Right cardiac atrium (tissue), 5 donors: Measurements from ENCODE around the gene ZNF609. TPM values are rescaled to one million over a fixed set of nuclear protein-coding genes. Genes with fewer than 3 reads are reported as not detected.
A peak's percentile ranks its signal among the peaks of the same experiment; 100 is the strongest.

Experiments used
- ATAC-seq, 2 donors: fragments of 200-7000 bp; cut with Tn5 transposase; one replicate each; pipeline versions ENCODE4 v1.8.0 to v1.9.1; 2020; ENCODE audit warnings: moderate library complexity in 2 of 2, mild to moderate bottlenecking in 1 of 2
- DNase-seq, 3 donors: peaks; one replicate each; pipeline ENCODE4 v3.0.0-alpha.2; 2020
- H3K27ac ChIP-seq: one replicate; pipeline ENCODE4 v1.5.1; 2013; ENCODE audit warnings: mild to moderate bottlenecking, low read length, control low read depth, moderate library complexity
- H3K27me3 ChIP-seq: one replicate; pipeline ENCODE4 v1.6.1; 2013; ENCODE audit not compliant: control insufficient read depth, insufficient read depth
- H3K4me1 ChIP-seq: one replicate; pipeline ENCODE4 v1.6.1; 2013; ENCODE audit warnings: low read length; ENCODE audit not compliant: control insufficient read depth, insufficient read depth
- H3K4me3 ChIP-seq: one replicate; pipeline ENCODE4 v1.5.1; 2013; ENCODE audit warnings: low read length, control low read depth
- H3K9me3 ChIP-seq: one replicate; pipeline ENCODE4 v1.6.1; 2013; ENCODE audit warnings: low read length; ENCODE audit not compliant: control insufficient read depth
- WGBS: extraction: QIAGEN DNeasy Blood & Tissue Kit; methylation state at CpG from one replicate; pipeline ENCODE4 v1.1.7; 2013; 5-methylcytosine and 5-hydroxymethylcytosine counted together
- intact Hi-C, 4 donors: fragments of 100-400 bp; cut with DNase I; formaldehyde crosslinking; loops; one replicate each; pipeline versions ENCODE4 v1.11.0 to v1.14.0; 2022 to 2023
- polyA plus RNA-seq: library from polyadenylated mRNA; stranded (reverse); fragments of 200-250 nt; gene quantifications from one replicate; pipeline ENCODE4 v1.2.3, GENCODE V29; 2013
- total RNA-seq, 4 donors: library from RNA; stranded (reverse); fragmentation: NEBNext Ultra II Directional; extraction: Animal tissue kit (Norgen Biotek cat#: 25700); gene quantifications; one replicate each; pipeline ENCODE4 v1.2.1, GENCODE V29; 2021
- donor health status: healthy with polysubstance abuse.
- donor health status: DM: no; HTN: yes; CAD: no.
- donor health status: DM: no; HTN: no; CAD: no.
- donor health status: DM: no; HTN: yes; CAD: no; lungs with severe emphysema.
- donor health status: DM: yes; HTN: yes; CAD: no.

Gene ZNF609
- total and polyA plus RNA-seq, 5 donors, result 8.4 to 23.9 (median 22.6) TPM

GRCh38 chr15:64524778-64525177 is 64.4 kb downstream of the ZNF609 start:
- Histone ChIP-seq H3K27ac (no peak overlapping the region), H3K27me3 (no peaks in the 10 kb centered on the region), H3K4me1 (peaks cover 11% of the 10 kb centered on the region), H3K4me3 (no peak overlapping the region), H3K9me3 (no peaks in the 10 kb centered on the region)
- ATAC-seq (no peak), DNase-seq (no peak)
- intact Hi-C loops, result no loop called here
- 96% methylated on average over 1 of the region's 1 CpG for WGBS

- no peaks in the 10 kb centered on the region for H3K27me3 ChIP-seq
- H3K27ac ChIP-seq, result no peak overlapping the region
- DNase-seq, result no peak
- no peak overlapping the region for H3K4me3 ChIP-seq
- WGBS, result 78% methylated on average over 8 of the region's 8 CpGs
- H3K4me1 ChIP-seq, result peaks cover 10% of the 10 kb centered on the region
- no peak for ATAC-seq
- H3K9me3 ChIP-seq, result no peaks in the 10 kb centered on the region
- intact Hi-C loops, result no loop called here
These were observed 65.6 kb downstream of the ZNF609 start for GRCh38 chr15:64525828-64526530.

- H3K27ac ChIP-seq, result no peak overlapping the region
- no peaks in the 10 kb centered on the region for H3K27me3 ChIP-seq
- no peaks in the 10 kb centered on the region for H3K9me3 ChIP-seq
- intact Hi-C loops, result no loop called here
- DNase-seq (no peak), ATAC-seq (no peak)
- H3K4me3 ChIP-seq, result no peak overlapping the region
- H3K4me1 ChIP-seq, result peaks cover 2% of the 10 kb centered on the region
- 70% methylated on average over 4 of the region's 4 CpGs for WGBS
These were observed 67.0 kb downstream of the ZNF609 start for GRCh38 chr15:64527263-64527984.

- peak in 1 of 2 donors; percentile 35 for ATAC-seq
These were observed 68.5 kb downstream of the ZNF609 start for GRCh38 chr15:64528871-64529270.

GRCh38 chr15:64530472-64530871 is 70.1 kb downstream of the ZNF609 start:
- 26% methylated on average over 1 of the region's 1 CpG for WGBS
- no peaks in the 10 kb centered on the region for H3K27me3 ChIP-seq

More at GRCh38 chr15:64528871-64529270, 68.5 kb downstream of the ZNF609 start:
- intact Hi-C loops, result no loop called here
- Histone ChIP-seq H3K4me1 (peaks cover 2% of the 10 kb centered on the region), H3K27ac (no peak overlapping the region), H3K4me3 (no peak overlapping the region), H3K9me3 (no peaks in the 10 kb centered on the region), H3K27me3 (no peaks in the 10 kb centered on the region)
- no peak for DNase-seq
- WGBS, result 91% methylated on average over 10 of the region's 10 CpGs

GRCh38 chr15:64530918-64531317 is 70.5 kb downstream of the ZNF609 start:
- Histone ChIP-seq H3K9me3 (no peaks in the 10 kb centered on the region), H3K27me3 (no peaks in the 10 kb centered on the region), H3K4me3 (no peak overlapping the region), H3K4me1 (peaks cover 2% of the 10 kb centered on the region), H3K27ac (no peak overlapping the region)
- no peak for ATAC-seq
- no peak for DNase-seq
- intact Hi-C loops, result no loop called here

More at GRCh38 chr15:64530472-64530871, 70.1 kb downstream of the ZNF609 start:
- peaks cover 2% of the 10 kb centered on the region for H3K4me1 ChIP-seq
- H3K27ac ChIP-seq, result no peak overlapping the region
- no peaks in the 10 kb centered on the region for H3K9me3 ChIP-seq
- intact Hi-C loops, result no loop called here
- DNase-seq (no peak), ATAC-seq (no peak)
- no peak overlapping the region for H3K4me3 ChIP-seq

- intact Hi-C loops, result no loop called here
- no peak for DNase-seq
- ATAC-seq, result no peak
- Histone ChIP-seq H3K27ac (no peak overlapping the region), H3K27me3 (no peaks in the 10 kb centered on the region), H3K9me3 (no peaks in the 10 kb centered on the region), H3K4me3 (no peak overlapping the region), H3K4me1 (peaks cover 2% of the 10 kb centered on the region)
- WGBS, result 83% methylated on average over 12 of the region's 12 CpGs
These were observed 72.3 kb downstream of the ZNF609 start for GRCh38 chr15:64532521-64533315.

GRCh38 chr15:64535460-64536243 is 75.3 kb downstream of the ZNF609 start:
- Histone ChIP-seq H3K9me3 (no peaks in the 10 kb centered on the region), H3K4me3 (no peak overlapping the region), H3K4me1 (peaks cover 2% of the 10 kb centered on the region), H3K27me3 (no peaks in the 10 kb centered on the region), H3K27ac (no peak overlapping the region)
- WGBS, result 87% methylated on average over 4 of the region's 4 CpGs
- DNase-seq (no peak), ATAC-seq (no peak)
- intact Hi-C loops, result no loop called here

- intact Hi-C loops, result no loop called here
- ATAC-seq (peak in 1 of 2 donors; percentile 67), DNase-seq (no peak)
- no peaks in the 10 kb centered on the region for H3K9me3 ChIP-seq
- no peaks in the 10 kb centered on the region for H3K27me3 ChIP-seq
- WGBS, result 86% methylated on average over 6 of the region's 6 CpGs
- peaks cover 2% of the 10 kb centered on the region for H3K4me1 ChIP-seq
- H3K27ac ChIP-seq, result no peak overlapping the region
- H3K4me3 ChIP-seq, result no peak overlapping the region
These were observed 76.0 kb downstream of the ZNF609 start for GRCh38 chr15:64536244-64536836.

- Histone ChIP-seq H3K4me1 (peaks cover 2% of the 10 kb centered on the region), H3K4me3 (no peak overlapping the region), H3K27me3 (no peaks in the 10 kb centered on the region), H3K9me3 (no peaks in the 10 kb centered on the region), H3K27ac (no peak overlapping the region)
- intact Hi-C loops, result no loop called here
- no peak for DNase-seq
- 69% methylated on average over 1 of the region's 1 CpG for WGBS
- ATAC-seq, result no peak
These were observed 81.7 kb downstream of the ZNF609 start for GRCh38 chr15:64542091-64542490.
